Calu3 (cell line): Measurements from ENCODE around the gene SYNPO2L. TPM values are rescaled to one million over a fixed set of nuclear protein-coding genes. Genes with fewer than 3 reads are reported as not detected.

Experiments
- BruUV-seq: library from RNA; stranded (reverse); fragments of 400-500 nt; replicated peaks from 2 replicates; lab custom pipeline; 2021; lab: Mats Ljungman, UMichigan
- CTCF ChIA-PET: fragments of 300-600 bp; sonication (Branson Sonifier 250); formaldehyde crosslinking; loops from one replicate; lab custom pipeline; 2022; ENCODE audit warnings: antibody characterized with exemption; lab: Charles Lee
- DNase-seq: peaks from one replicate; pipeline ENCODE4 v3.0.0; 2022
- H3K27ac Mint-ChIP-seq: one replicate; pipeline ENCODE4 v1.8.0; 2022; ENCODE audit warnings: mixed read lengths; ENCODE audit not compliant: unreplicated experiment
- H3K27me3 Mint-ChIP-seq: one replicate; pipeline ENCODE4 v1.8.0; 2022; ENCODE audit warnings: mixed read lengths; ENCODE audit not compliant: unreplicated experiment
- H3K36me3 Mint-ChIP-seq: one replicate; pipeline ENCODE4 v1.8.0; 2022; ENCODE audit warnings: mild to moderate bottlenecking, moderate library complexity, mixed read lengths; ENCODE audit not compliant: insufficient read depth, unreplicated experiment
- H3K4me1 Mint-ChIP-seq: one replicate; pipeline ENCODE4 v1.8.0; 2022; ENCODE audit warnings: mild to moderate bottlenecking, low read depth, mixed read lengths; ENCODE audit not compliant: unreplicated experiment
- H3K4me3 Mint-ChIP-seq: one replicate; pipeline ENCODE4 v1.8.0; 2022; ENCODE audit warnings: mild to moderate bottlenecking, low read depth, moderate library complexity, mixed read lengths; ENCODE audit not compliant: unreplicated experiment
- H3K9me3 Mint-ChIP-seq: one replicate; pipeline ENCODE4 v1.8.0; 2022; ENCODE audit warnings: low read depth, mixed read lengths; ENCODE audit not compliant: unreplicated experiment
- CTCF ChIP-seq: fragments of 200-600 bp; IDR thresholded peaks from one replicate; pipeline ENCODE4 v1.8.0; 2022; ENCODE audit warnings: antibody characterized with exemption; ENCODE audit not compliant: unreplicated experiment
- intact Hi-C: fragments of 100-400 bp; cut with micrococcal nuclease; formaldehyde crosslinking; loops from one replicate; pipeline ENCODE4 v1.10.0; 2022; ENCODE audit not compliant: unreplicated experiment
- total RNA-seq: library from RNA; stranded (reverse); gene quantifications from 2 replicates; pipeline ENCODE4 v1.2.3, GENCODE V29; 2022

The SYNPO2L gene
- total RNA-seq, 1 experiment from 2014 or later = not detected

DNA sequence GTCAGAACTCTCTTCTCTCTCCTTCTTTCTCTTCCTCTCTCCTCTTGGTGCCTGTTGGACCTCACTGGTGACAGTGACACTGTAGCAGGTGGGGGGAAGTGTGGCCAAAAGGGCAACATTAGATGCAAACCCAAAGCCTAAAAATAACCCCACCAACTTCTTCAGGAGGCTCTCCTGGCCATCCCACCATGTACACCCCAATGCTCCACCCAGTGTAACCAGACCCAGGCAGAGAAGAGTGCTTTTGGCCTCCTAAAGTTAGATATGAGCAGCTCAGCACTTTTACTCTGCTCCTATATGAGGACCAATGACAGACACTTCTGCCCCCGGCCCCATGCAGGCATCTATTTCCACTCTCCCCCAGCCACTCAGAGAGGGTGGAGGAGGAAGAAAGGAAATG is 20.0 kb downstream of the SYNPO2L start:
- Mint-ChIP-seq H3K4me3 (no peak overlapping the region), H3K27me3 (peaks cover 22% of the 10 kb centered on the region), H3K36me3 (no peaks in the 10 kb centered on the region), H3K9me3 (no peaks in the 10 kb centered on the region), H3K27ac (no peak overlapping the region), H3K4me1 (no peaks in the 10 kb centered on the region)
- no peak for DNase-seq
- intact Hi-C loops = no loop called here
- CTCF ChIA-PET = no interaction called here
- no peak for TF ChIP-seq CTCF
- no TSS peak for BruUV-seq

DNA sequence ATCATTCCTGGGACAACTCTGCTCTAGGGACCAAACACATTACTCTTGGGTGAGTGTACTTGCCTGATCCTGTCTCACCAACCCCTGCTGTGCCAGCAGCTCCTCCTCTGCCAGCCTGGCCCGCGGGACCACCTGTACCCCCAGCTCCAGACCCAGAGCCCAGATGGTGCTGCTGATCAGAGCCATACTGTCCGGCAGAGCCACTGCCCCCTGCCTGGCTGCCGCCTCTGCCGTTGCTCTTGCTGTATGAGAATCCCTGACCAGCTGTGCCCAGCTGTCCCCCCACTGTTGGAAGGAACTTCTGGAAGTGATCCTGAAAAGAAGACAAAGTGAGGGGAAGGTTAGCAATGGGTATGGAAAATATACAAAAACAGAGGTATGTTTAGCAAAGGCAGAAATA is 21.4 kb downstream of the SYNPO2L start:
- Mint-ChIP-seq H3K27me3 (peaks cover 11% of the 10 kb centered on the region), H3K9me3 (no peaks in the 10 kb centered on the region), H3K4me1 (no peaks in the 10 kb centered on the region), H3K36me3 (no peaks in the 10 kb centered on the region), H3K4me3 (no peak overlapping the region), H3K27ac (no peak overlapping the region)
- intact Hi-C loops = no loop called here
- CTCF ChIA-PET = no interaction called here
- no peak for TF ChIP-seq CTCF
- DNase-seq = no peak
- no TSS peak for BruUV-seq

GRCh38 chr10:73629165-73629564 is 26.7 kb downstream of the SYNPO2L start:
- no peak for TF ChIP-seq CTCF
- no TSS peak for BruUV-seq
- Mint-ChIP-seq H3K9me3 (no peaks in the 10 kb centered on the region), H3K36me3 (peaks cover 19% of the 10 kb centered on the region), H3K4me3 (no peak overlapping the region), H3K27me3 (peaks cover 4% of the 10 kb centered on the region), H3K4me1 (no peaks in the 10 kb centered on the region), H3K27ac (no peak overlapping the region)
- CTCF ChIA-PET = no interaction called here
- intact Hi-C loops = loop anchor here (5.0 kb wide), 1 partner anchor 37 kb away; the partner anchor contains the start of gene USP54
- no peak for DNase-seq

DNA sequence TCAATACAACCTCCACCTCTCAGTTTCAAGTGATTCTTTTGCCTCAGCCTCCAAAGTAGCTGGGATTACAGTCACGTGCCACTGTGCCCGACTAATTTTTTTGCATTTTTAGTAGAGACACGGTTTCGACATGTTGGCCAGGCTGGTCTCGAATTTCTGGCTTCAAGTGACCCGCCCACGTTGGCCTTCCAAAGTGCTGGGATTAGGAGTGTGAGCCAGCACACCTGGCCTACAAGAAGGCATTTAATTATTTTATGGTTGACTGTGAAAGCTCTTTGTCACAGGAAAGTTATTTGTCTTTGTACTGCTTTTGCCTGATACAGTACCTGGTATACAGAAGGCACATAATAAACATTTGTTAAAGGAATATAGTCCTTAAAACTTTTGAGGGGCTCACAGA is 27.4 kb downstream of the SYNPO2L start:
- Mint-ChIP-seq H3K36me3 (peaks cover 19% of the 10 kb centered on the region), H3K9me3 (no peaks in the 10 kb centered on the region), H3K27me3 (no peaks in the 10 kb centered on the region), H3K4me1 (no peaks in the 10 kb centered on the region), H3K27ac (no peak overlapping the region), H3K4me3 (no peak overlapping the region)
- no peak for TF ChIP-seq CTCF
- no TSS peak for BruUV-seq
- CTCF ChIA-PET = no interaction called here
- intact Hi-C loops = loop anchor here (5.0 kb wide), 1 partner anchor 36 kb away; the partner anchor contains the start of gene USP54
- no peak for DNase-seq
